HUDEP-2 (cell line): ENCODE data around the gene CCL2.

Source experiments
- DNase-seq, 76 experiments: peaks; one replicate each; lab custom pipeline; 2025; ENCODE audit not compliant: unreplicated experiment in 76 of 76; lab: John Stamatoyannopoulos, UW

Gene CCL2

DNA sequence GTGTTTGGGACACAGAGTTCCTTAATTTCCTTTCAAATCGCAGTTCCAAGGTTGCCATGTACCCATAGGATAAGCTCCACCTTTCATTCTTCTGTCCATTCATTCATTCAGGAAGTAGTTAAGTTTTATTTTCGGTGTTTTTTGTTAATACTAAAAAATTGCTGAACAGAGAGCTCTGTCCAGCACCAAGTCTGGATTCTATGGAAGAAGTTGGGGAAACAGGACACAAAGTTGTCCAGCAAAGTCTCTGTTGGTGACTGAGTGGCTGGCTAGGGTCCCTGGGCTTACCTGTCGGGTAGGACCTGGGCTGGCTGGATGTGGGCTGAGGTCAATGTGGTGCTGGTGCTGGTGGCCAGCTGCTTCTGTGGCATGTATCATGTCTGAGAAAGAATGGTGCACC, 17.6 kb upstream of the CCL2 start:
- no peak for DNase-seq

GRCh38 chr17:34241062-34241461, 14.0 kb upstream of the CCL2 start:
- DNase-seq: no peak

DNA sequence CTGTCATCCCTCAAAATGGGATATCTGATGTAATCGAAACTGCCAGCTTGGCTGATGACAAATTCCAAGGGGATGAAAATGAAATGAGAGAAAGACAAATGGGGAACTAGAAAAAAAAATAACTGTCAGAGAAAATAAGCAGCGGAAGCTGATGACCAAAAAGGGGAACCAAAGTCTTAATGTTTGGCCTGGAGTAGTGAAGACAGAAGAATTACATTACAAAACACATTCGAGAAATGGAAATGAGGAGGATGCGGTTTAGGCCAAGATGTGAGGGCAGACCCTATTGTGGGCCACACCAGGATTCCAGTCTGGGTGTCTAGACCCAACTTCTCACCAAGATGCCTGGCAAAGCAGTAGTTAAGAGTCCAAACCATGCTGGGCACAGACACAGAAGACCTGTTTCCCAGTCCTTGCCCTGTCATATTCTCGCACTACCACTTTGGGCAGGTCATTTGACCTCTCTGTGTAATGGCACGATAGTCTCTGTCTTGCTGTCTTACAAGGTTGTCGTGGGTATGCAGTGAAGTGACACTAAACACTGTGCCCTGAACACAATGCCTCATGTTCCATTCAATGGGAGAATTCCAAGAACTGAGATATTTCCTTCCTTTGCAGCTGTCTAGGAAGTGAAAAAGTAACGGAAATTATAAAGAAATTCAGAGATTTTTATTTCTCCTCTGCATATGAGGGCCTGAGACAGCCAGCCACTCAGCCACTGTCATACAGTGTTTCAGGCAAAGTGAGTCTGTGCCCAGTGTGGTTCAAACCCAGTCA, 12.3 kb upstream of the CCL2 start:
- no peak for DNase-seq

DNA sequence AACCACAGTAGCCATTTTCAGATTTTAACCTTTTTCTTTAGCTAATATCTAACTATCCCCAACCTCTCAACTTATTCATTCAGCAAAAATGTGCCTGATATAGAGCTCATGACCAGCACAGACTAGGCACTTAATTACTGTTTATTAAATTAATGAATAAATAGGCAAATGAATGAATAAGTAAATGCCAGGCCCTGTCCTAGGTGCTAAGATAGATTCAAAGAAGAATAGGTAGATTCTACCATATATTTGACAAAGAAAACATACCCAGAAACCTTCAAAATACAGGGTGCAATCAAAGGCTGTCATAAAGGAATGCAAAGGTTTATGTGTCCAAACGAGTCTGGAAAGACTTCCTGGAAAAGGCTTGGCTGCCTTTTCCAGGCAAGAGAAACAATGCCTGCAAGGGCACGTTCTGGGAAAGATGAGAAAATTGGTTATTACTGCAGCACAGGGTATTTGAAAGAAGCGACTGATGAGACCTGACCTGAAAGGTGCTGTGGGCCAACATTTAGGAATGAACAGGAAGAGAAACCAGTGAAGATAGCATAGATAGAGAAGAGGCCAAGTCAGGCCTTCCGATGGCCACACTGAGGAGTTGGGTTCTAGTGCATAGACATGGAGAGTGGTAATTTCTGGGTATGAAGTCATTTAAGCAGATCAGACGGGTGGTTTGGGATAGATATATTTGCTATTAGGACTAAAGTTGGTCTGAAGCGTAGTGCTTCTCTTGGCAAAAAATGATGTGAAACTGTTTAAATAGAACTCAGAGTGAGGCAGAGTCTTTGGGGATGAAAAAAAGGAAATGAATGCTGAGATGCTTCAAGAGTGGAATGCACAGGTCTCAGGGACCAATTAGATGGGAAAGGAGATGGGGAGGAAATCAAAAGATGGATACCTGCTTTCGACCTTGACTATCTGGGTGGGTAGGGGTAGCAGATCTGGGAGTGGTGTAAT, 11.4 kb upstream of the CCL2 start:
- no peak for DNase-seq

GRCh38 chr17:34245351-34245905, 9.7 kb upstream of the CCL2 start:
- no peak for DNase-seq

DNA sequence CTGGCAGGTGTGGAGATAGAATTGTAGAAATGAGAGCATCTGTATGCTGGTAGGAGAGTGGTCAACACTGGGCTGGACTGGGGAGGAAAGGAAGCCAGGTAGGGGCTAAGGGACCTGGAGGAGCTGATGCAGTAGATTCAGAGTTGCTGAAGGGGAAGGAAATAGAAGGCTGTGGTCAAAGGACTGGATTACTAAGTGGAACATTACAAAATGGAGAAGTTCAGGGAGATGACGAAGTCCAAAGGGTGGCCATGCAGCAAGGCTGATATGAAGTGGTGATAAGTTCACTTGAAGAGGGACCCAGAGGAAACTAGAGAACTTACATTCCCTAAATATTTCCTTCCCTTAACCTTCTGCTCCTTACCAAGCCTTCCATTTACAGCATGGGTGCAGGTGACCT, 8.6 kb upstream of the CCL2 start:
- DNase-seq: no peak

GRCh38 chr17:34246881-34247280, 8.2 kb upstream of the CCL2 start:
- DNase-seq: no peak

GRCh38 chr17:34248511-34249024, 6.5 kb upstream of the CCL2 start:
- DNase-seq: no peak

GRCh38 chr17:34249061-34249460, 6.0 kb upstream of the CCL2 start:
- no peak for DNase-seq

GRCh38 chr17:34249478-34249877, 5.6 kb upstream of the CCL2 start:
- DNase-seq: no peak

- DNase-seq: no peak
These were observed 3.9 kb upstream of the CCL2 start for GRCh38 chr17:34251186-34251585.

DNA sequence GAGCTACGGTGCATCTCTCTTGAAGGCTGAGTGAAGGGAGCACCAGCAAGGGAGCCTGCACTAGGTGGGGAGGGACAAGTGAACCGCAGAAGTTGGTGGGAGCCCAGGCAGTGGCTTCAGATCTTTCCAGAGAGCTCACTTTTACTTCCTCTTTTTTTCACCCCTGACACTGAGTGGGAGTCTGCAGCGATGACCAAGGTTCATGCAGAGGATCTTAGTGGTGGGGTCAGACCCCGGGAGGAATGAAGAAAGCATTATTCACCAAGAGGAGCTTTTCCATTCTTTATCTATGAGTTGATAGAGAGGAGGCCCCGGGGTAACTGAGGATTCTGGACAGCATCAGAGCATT, 3.0 kb upstream of the CCL2 start:
- DNase-seq: peak in 7 of 76 experiments; percentile 1 to 8 (median 3)

DNA sequence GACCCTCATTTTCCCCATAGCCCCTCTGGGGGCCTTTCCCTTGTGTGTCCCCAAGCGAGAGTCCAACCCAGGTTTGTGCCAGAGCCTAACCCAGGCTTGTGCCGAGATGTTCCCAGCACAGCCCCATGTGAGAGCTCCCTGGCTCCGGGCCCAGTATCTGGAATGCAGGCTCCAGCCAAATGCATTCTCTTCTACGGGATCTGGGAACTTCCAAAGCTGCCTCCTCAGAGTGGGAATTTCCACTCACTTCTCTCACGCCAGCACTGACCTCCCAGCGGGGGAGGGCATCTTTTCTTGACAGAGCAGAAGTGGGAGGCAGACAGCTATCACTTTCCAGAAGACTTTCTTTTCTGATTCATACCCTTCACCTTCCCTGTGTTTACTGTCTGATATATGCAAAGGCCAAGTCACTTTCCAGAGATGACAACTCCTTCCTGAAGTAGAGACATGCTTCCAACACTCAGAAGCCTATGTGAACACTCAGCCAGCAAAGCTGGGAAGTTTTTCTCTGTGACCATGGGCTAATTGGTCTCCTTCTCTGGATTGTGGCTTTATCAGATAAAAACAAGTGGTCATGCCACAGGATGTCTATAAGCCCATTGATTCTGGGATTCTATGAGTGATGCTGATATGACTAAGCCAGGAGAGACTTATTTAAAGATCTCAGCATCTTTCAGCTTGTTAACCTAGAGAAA, 2.5 kb upstream of the CCL2 start:
- no peak for DNase-seq

- DNase-seq: no peak
These were observed 2.0 kb upstream of the CCL2 start for GRCh38 chr17:34253139-34253525.

DNA sequence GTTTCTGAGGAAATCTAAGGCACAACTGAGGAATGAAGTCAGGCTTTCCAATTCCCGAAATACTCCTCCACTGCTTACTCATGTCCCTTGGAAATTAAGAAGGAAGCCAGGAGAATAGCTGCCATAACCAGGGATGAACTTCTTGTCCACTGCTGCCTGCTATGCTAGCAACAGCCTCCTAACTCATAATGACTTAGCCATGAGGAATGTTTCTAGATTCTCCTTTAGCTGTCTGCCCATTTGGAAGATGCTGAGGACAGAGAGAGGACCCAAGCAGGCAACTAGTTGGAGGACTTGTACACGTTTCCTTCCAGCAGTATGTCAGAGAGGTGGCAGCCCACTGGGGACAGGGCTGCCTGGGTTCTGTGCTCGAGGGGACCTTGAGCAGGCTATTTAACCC, 939 bp upstream of the CCL2 start:
- DNase-seq: no peak

GRCh38 chr17:34255381-34255732, 272 bp downstream of the CCL2 start:
- DNase-seq: no peak

DNA sequence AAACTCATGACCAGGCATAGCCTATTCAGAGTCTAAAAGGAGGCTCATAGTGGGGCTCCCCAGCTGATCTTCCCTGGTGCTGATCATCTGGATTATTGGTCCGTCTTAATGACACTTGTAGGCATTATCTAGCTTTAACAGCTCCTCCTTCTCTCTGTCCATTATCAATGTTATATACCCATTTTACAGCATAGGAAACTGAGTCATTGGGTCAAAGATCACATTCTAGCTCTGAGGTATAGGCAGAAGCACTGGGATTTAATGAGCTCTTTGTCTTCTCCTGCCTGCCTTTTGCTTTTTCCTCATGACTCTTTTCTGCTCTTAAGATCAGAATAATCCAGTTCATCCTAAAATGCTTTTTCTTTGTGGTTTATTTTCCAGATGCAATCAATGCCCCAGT, 756 bp downstream of the CCL2 start:
- no peak for DNase-seq

DNA sequence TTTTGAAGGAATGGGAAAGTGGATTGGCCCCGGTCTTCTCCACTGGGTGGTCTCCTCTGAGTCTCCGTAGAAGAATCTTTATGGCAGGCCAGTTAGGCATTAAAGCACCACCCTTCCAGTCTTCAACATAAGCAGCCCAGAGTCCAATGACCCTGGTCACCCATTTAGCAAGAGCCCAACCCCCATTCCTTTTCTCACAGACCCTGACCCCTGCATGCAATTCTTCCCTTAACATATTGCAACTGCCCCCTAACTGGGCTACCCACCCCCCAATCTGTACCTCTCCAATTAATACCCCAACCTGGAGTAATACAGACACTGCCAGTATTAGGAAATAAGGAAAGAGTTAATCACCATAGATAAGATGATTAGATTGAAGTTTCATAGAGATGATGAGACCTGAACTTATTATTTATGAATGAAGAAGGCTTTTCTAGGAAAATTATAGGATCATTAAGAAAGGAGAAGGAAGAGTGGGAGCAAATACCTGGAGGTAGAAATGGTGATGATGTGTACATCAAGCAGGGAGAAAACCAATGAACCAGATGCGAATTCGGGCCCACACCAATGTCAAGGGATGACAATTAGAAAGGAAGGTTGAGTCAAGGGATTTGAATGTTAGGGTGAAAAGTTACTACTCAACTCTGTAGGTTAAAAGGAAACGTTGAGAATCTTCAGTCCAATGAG, 2.4 kb downstream of the CCL2 start:
- DNase-seq: no peak

DNA sequence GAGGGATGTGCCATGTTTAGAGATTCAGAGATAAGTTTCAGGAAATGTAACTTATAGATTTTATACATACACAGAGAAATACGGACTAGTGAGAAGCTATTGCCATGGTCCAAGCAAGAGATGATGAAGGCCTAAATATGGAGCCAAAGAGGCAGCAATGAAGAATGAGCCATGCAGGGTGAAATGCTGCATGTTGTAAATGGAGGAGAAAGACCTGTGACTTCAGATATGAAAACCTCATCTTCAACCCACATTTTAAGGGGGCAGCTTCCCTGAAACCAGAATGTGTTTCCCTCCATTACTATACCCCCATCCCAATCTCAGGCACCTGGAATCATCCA, 2.9 kb downstream of the CCL2 start:
- no peak for DNase-seq

DNA sequence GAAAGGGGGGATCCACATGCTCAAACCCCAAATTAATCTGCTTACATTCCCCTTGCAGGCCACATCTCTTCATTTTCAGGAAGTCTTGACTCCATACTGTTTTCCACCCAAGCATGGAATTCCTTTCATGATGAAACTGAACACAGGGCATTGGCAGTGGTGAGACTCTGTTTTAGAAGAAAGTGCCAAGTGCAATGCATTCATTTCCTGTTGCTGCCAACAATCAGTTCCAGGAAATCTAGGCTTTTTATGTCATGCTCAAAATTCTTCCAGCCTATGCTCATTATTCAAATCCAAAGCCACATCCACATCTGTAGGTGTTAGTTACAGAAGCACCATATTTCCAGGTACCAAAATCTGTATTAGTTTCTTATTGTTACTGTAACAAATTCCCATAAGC, 4.1 kb downstream of the CCL2 start:
- DNase-seq: no peak

DNA sequence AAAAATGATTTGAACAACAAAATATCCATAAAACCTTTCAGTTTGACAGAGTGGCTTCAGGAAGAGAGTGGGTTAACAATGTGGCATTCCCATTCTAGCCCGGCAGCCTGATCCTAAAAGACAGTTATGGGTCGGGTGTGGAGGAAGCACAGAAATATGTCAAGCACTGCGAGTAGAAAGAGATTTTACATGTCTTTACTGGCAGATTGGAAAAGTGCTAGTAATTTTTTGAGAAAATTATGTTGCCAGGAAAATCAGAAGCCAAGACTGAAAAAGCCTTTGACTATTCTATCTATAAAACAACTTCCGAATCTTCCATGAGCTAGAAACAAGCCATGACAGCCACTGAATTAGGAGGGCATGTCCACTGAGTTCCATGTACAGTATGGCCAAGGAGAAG, 5.8 kb downstream of the CCL2 start:
- DNase-seq: no peak
